GM13977 (cell line): ENCODE results near the gene FITM1.

Experiments
- DNase-seq: peaks from one replicate; pipeline ENCODE4 v3.0.0; 2012; ENCODE audit warnings: low spot score
- CTCF ChIP-seq: IDR thresholded peaks from 2 replicates; pipeline ENCODE4 v1.5.1; 2012; ENCODE audit warnings: mild to moderate bottlenecking, control low read depth; ENCODE audit not compliant: insufficient read depth; ENCODE audit errors: extremely low read depth, missing control alignments
- in situ Hi-C: fragments of 300-500 bp; cut with MboI; formaldehyde crosslinking; loops from one replicate; pipeline ENCODE4 v1.12.0; 2022; ENCODE audit warnings: low sequenced_read_pairs, low pct_unique_long_range_greater_than_20kb, mixed read lengths, inconsistent platforms; ENCODE audit not compliant: unreplicated experiment

FITM1 gene

GRCh38 chr14:24113379-24113800 is 17.1 kb upstream of the FITM1 start:
- in situ Hi-C loops: no loop called here
- DNase-seq: no peak
- TF ChIP-seq CTCF: no peak

GRCh38 chr14:24113801-24114531 is 16.5 kb upstream of the FITM1 start:
- in situ Hi-C loops: no loop called here
- DNase-seq: peak; percentile 81
- TF ChIP-seq CTCF: no peak

GRCh38 chr14:24114532-24115421 is 15.7 kb upstream of the FITM1 start, which contains the start of the genes DCAF11 and NRL:
Gene DCAF11, plus strand, starts transcription at chr14:24114777. Its CDS starts 818 bp downstream, at chr14:24115595.
Gene NRL, minus strand, starts transcription at chr14:24114949. Its CDS starts 32,101 bp downstream, at chr14:24082848.
- in situ Hi-C loops: no loop called here
- peak; percentile 99 for DNase-seq
- TF ChIP-seq CTCF: no peak

GRCh38 chr14:24115422-24116127 is 14.9 kb upstream of the FITM1 start:
- in situ Hi-C loops: no loop called here
- TF ChIP-seq CTCF: no peak
- DNase-seq: no peak

GRCh38 chr14:24116128-24116814 is 14.2 kb upstream of the FITM1 start:
- TF ChIP-seq CTCF: no peak
- no peak for DNase-seq
- in situ Hi-C loops: no loop called here

GRCh38 chr14:24117179-24117578 is 13.3 kb upstream of the FITM1 start:
- DNase-seq: no peak
- no peak for TF ChIP-seq CTCF
- in situ Hi-C loops: no loop called here
